ENCODE measurements around the gene TMEM54.

TMEM54 gene

DNA sequence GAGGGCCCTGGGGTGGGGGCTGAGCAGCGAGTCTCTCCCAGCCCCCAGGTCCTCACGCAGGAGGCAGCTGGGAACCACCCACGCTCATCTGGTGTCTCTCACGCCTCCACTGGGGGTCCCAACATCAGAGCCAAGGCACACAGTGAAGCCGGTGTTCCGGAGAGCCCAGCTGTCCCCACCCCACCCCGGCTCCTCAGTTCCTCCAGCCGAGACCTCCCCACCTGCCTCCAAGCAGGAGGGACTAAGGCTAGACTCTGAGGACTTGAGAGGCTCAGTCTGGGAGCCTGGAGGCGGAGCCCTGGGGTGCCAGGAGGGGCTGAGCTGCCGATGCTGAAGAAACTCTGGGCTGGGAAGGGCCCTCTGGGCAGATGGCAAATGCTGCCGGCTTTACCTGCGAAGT lies 16.5 kb downstream of the TMEM54 start:
- H3K36me3 Mint-ChIP-seq (ENCODE audit: low read depth) = no peaks in the 10 kb centered on the region

DNA sequence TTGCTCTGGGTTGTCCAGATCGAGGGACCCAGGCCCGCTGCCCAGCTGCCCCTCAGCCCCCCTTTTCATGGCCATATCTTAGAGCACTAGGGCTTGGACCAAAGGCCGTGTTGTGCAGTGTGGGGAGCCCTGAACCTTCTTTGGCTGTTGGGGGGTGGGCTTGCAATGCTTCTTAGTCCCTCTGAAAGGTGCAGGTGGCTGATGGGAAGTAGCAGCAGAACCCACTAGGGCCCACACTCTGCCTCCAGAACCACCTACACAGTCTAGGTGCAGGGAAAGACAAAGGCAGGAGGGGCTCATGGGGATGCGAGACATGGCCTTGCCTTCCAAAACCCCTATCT lies 17.2 kb downstream of the TMEM54 start:
- no peak overlapping the region for H3K27ac Mint-ChIP-seq
- peaks cover 45% of the 10 kb centered on the region for H3K27me3 Mint-ChIP-seq (ENCODE audit: low read depth, poor library complexity)
- H3K4me1 Mint-ChIP-seq = peaks cover 26% of the 10 kb centered on the region
- no peak for DNase-seq
- H3K36me3 Mint-ChIP-seq (ENCODE audit: low read depth) = no peaks in the 10 kb centered on the region
- no peak for TF ChIP-seq CTCF (IDR thresholded peaks at IDR 0.05)
- H3K9me3 Mint-ChIP-seq = no peaks in the 10 kb centered on the region
- no peak overlapping the region for H3K4me3 Mint-ChIP-seq

More for the DNA sequence above, 16.5 kb downstream of the TMEM54 start:
- Mint-ChIP-seq H3K27me3 (ENCODE audit: low read depth, poor library complexity) (peaks cover 52% of the 10 kb centered on the region), H3K9me3 (no peaks in the 10 kb centered on the region), H3K4me3 (no peak overlapping the region), H3K4me1 (peaks cover 26% of the 10 kb centered on the region), H3K27ac (no peak overlapping the region)
- no peak for DNase-seq
- TF ChIP-seq CTCF (IDR thresholded peaks at IDR 0.05) = no peak

DNA sequence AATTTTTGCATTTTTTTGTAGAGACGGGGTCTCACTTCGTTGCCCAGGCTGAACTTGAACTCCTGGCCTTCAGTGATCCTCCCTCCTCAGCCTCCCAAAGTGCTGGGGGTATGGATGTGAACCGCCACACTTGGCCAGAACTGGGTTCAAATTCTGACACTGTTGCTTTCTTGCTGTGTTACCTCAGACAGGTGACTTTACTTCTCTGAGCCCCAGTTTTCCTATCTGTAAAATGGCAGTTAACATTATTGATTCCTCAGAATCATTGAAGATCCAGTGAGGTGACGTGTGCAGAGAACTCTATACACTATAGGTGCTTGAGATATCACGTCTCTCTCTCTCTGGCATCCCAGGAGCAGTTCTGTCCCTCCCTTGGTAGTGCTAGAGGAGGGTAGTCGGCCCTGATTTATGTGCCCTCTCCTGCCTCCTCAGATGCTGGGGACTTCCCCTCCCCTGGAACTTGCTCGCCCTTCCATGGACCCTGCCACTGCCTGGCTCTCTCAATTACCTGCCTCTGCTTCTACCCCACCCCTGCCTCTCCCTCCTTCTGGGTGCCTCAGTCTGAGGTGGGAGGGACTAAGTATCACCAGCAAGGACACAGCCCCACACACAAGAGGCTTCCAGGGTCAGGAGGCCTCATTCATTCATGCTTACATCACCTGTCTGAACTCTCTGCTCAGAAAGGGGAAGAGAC lies 17.7 kb downstream of the TMEM54 start:
- Mint-ChIP-seq H3K27me3 (ENCODE audit: low read depth, poor library complexity) (peaks cover 42% of the 10 kb centered on the region), H3K9me3 (no peaks in the 10 kb centered on the region), H3K4me3 (no peak overlapping the region), H3K4me1 (peaks cover 26% of the 10 kb centered on the region), H3K27ac (no peak overlapping the region), H3K36me3 (ENCODE audit: low read depth) (no peaks in the 10 kb centered on the region)
- no peak for TF ChIP-seq CTCF (IDR thresholded peaks at IDR 0.05)
- DNase-seq = no peak

DNA sequence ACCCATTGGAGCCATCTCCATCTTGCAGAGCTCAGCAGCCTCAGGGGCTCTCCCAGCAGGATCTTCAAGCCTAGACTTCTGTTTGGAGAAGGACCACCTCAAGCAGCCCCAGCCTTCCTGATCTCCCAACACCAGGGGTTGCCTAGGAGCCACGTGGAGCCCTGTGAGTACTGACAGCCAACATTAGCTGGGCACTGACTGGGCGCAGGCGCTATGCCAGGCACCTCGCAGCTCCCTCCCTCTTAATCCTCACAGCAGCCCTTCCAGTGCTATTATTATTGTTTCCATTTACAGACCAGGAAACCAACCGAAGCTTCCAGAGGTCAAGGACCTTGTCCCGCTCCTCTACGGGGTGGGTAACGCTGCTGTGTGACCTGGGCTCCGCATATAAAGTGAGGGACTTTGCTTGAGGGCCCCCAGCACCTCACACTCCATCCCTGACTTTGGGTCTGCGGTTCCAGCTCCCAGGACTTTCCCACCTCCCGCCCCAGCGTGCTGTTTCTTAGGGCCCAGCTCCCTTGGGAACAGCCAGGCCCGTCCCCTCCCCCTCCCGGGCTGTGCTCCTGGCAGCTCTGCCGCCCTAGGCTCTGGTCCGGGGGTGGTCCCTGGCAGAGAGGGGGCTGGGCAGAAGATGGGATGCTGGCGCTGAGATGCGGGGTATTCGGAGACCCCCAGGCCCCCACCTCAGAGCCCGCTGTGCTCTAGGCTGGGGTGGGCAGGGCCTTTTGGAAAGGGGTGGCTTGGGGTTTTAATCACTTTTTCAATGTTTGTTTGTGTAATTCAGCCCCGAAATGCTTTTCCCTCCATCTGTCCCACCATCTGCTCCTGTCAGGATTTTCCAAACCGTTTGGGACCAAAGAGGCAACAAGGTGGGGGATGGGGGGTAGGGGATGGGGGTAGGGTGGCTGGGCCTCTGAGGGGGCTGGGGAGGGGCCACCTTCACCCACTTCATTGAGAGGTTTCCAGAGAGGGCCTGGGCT lies 19.0 kb downstream of the TMEM54 start:
- no peak overlapping the region for H3K27ac Mint-ChIP-seq

DNA sequence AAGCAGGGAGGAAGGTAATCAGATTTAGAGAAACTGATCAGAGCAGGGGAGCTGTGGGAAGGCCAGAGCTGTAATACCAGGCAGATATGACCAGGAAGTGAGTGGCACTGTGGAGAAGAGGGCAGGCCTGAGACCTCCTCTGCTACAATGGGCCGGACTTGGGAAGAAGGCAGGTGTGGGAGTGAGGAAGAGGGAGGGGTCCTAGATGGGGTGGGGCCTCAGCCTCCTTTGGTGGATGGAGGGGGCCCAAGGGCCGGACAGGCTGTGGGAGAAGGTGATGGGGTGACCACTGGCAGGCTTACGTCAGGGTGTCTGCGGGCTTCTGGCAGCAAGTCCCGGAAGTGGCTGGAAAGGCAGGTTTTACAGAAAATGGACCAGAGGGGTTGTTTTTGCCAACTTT lies 19.9 kb downstream of the TMEM54 start:
- no peak overlapping the region for H3K27ac Mint-ChIP-seq
- DNase-seq = no peak
- H3K4me1 Mint-ChIP-seq = peaks cover 40% of the 10 kb centered on the region
- no peaks in the 10 kb centered on the region for H3K9me3 Mint-ChIP-seq
- TF ChIP-seq CTCF (IDR thresholded peaks at IDR 0.05) = no peak
- H3K27me3 Mint-ChIP-seq (ENCODE audit: low read depth, poor library complexity) = peaks cover 22% of the 10 kb centered on the region
- H3K36me3 Mint-ChIP-seq (ENCODE audit: low read depth) = no peaks in the 10 kb centered on the region
- H3K4me3 Mint-ChIP-seq = no peak overlapping the region

More for the DNA sequence above, 19.0 kb downstream of the TMEM54 start:
- no peak for TF ChIP-seq CTCF (IDR thresholded peaks at IDR 0.05)
- H3K9me3 Mint-ChIP-seq = no peaks in the 10 kb centered on the region
- H3K4me1 Mint-ChIP-seq = peaks cover 34% of the 10 kb centered on the region
- peaks cover 30% of the 10 kb centered on the region for H3K27me3 Mint-ChIP-seq (ENCODE audit: low read depth, poor library complexity)
- no peak for DNase-seq
- no peaks in the 10 kb centered on the region for H3K36me3 Mint-ChIP-seq (ENCODE audit: low read depth)
- no peak overlapping the region for H3K4me3 Mint-ChIP-seq
